Brain microvascular endothelial cell (primary cell): ENCODE measurements around the gene HTT.

Source experiments
- DNase-seq: peaks from one replicate; pipeline ENCODE4 v3.0.0-alpha.2; 2020
- H3K27ac ChIP-seq: fragments of 250-450 bp; sonication (Bioruptor Pico); 2 replicates; pipeline ENCODE4 v1.5.1; 2020; ENCODE audit warnings: mild to moderate bottlenecking, moderate library complexity
- H3K27me3 ChIP-seq: fragments of 250-450 bp; sonication (Bioruptor Pico); replicated peaks from 2 replicates; pipeline ENCODE4 v1.5.1; 2020; ENCODE audit warnings: mild to moderate bottlenecking
- H3K36me3 ChIP-seq: fragments of 250-450 bp; sonication (Bioruptor Pico); replicated peaks from 2 replicates; pipeline ENCODE4 v1.5.1; 2020; ENCODE audit warnings: mild to moderate bottlenecking
- H3K4me3 ChIP-seq: 2 replicates; pipeline ENCODE4 v1.5.1; 2011; ENCODE audit warnings: low read depth, mild to moderate bottlenecking, control low read depth, low read length, moderate library complexity
- CTCF ChIP-seq: IDR thresholded peaks from 2 replicates; pipeline ENCODE4 v1.5.1; 2011; ENCODE audit warnings: low read depth, mild to moderate bottlenecking, moderate library complexity, low read length, control low read depth, inconsistent platforms; ENCODE audit errors: missing control alignments
- in situ Hi-C: cut with HindIII; loops from 2 replicates; pipeline ENCODE4 v1.10.0; 2017; ENCODE audit warnings: low sequenced_read_pairs, low pct_ligation_motif_present

HTT gene

GRCh38 chr4:3098346-3098745 lies 23.9 kb downstream of the HTT start:
- DNase-seq: no peak
- H3K27me3 ChIP-seq: no peaks in the 10 kb centered on the region
- in situ Hi-C loops: no loop called here
- no peak overlapping the region for H3K4me3 ChIP-seq
- TF ChIP-seq CTCF: no peak
- peaks cover 14% of the 10 kb centered on the region for H3K36me3 ChIP-seq
- no peak overlapping the region for H3K27ac ChIP-seq

DNA sequence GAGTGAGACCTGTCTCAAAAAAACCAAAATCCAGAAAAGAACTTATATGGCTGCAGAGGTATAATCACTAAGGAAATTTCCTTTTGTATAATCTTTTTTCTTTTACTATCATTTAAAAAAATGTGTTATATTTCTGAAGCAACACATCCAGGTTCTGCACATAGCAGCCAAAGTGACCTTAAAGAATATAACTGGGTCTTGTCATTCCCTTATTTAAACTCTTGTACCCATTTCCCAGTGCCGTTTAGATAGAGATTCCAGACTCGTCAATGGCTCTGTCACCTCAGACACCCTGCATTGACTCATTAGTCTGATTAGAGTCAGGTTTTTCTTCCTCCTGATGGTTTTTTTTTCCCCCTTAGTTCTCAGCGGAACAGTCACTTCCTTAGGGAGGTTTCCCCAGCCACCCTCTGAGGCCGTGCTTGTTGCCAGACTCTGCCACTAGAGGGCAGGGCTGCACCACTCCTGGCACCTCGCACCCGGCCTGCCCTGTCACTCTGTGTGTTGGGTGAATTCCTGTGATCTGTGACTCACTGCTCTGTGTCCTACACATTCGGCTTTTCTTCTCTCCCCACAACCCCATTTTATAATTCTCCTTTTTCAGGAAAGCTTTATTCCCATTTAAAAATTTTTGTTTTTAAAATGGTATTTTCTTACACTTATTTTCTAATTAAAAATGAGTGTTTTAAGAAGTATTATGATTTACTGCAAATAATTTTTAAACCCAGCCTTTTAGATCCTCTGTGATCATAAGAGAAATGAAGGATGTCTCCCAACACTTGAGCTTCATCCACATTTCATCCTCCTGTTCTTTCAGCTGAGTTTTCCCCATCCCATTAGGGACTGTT lies 32.1 kb downstream of the HTT start:
- TF ChIP-seq CTCF: peak; percentile 99
- H3K36me3 ChIP-seq: peaks cover 10% of the 10 kb centered on the region
- in situ Hi-C loops: no loop called here
- no peaks in the 10 kb centered on the region for H3K27me3 ChIP-seq
- DNase-seq: peak; percentile 90
- no peak overlapping the region for H3K4me3 ChIP-seq
- H3K27ac ChIP-seq: peak overlapping the region; percentile 57

- DNase-seq: no peak
- no peak for TF ChIP-seq CTCF
- H3K27me3 ChIP-seq: no peaks in the 10 kb centered on the region
- peak overlapping the region; percentile 57 for H3K27ac ChIP-seq
- H3K4me3 ChIP-seq: no peak overlapping the region
- peaks cover 10% of the 10 kb centered on the region for H3K36me3 ChIP-seq
- in situ Hi-C loops: no loop called here
Observed at GRCh38 chr4:3107271-3107670, 32.8 kb downstream of the HTT start.

- H3K36me3 ChIP-seq: peaks cover 10% of the 10 kb centered on the region
- TF ChIP-seq CTCF: no peak
- H3K27me3 ChIP-seq: no peaks in the 10 kb centered on the region
- in situ Hi-C loops: no loop called here
- H3K27ac ChIP-seq: peak overlapping the region; percentile 57
- no peak overlapping the region for H3K4me3 ChIP-seq
- no peak for DNase-seq
Observed at GRCh38 chr4:3107691-3108121, 33.2 kb downstream of the HTT start.

GRCh38 chr4:3108211-3108610 lies 33.7 kb downstream of the HTT start:
- H3K27ac ChIP-seq: peak overlapping the region; percentile 57
- H3K36me3 ChIP-seq: peaks cover 10% of the 10 kb centered on the region
- H3K4me3 ChIP-seq: no peak overlapping the region
- no peaks in the 10 kb centered on the region for H3K27me3 ChIP-seq
- no peak for DNase-seq
- no peak for TF ChIP-seq CTCF
- in situ Hi-C loops: no loop called here
